Measurements from ENCODE around the gene ART3. TPM values are rescaled to one million over a fixed set of nuclear protein-coding genes. Genes with fewer than 3 reads are reported as not detected.

Gene ART3
- total and polyA plus RNA-seq, 2 of the 8 experiments (the other 6 are each of a cell fraction or from before 2014, with no cell fraction given) = 0.21 to 0.63 TPM

DNA sequence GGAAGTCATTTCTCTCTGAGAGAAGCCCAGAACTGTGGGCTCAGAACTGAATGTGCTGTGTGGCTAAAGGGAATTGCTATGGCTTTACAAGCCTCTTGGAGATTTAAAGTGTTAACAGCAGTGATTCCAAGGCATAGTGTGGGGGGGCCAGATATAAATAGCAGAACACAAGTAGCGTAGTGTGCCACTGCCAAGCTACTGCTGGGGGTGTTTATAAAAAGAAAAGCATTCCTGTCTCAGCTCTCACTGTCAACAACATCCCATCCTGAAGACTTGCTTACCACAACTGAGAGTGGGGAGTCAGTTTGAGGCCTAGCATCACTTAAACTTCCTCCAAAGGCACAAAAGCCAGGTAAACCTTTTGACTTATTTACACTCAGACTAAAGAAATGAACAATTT is at the start of gene ART3 (continued):
- TF ChIP-seq MAFK (IDR thresholded peaks at IDR 0.05; ENCODE audit: low read depth, low read length) = no peak
- TF ChIP-seq, protein P1, sequence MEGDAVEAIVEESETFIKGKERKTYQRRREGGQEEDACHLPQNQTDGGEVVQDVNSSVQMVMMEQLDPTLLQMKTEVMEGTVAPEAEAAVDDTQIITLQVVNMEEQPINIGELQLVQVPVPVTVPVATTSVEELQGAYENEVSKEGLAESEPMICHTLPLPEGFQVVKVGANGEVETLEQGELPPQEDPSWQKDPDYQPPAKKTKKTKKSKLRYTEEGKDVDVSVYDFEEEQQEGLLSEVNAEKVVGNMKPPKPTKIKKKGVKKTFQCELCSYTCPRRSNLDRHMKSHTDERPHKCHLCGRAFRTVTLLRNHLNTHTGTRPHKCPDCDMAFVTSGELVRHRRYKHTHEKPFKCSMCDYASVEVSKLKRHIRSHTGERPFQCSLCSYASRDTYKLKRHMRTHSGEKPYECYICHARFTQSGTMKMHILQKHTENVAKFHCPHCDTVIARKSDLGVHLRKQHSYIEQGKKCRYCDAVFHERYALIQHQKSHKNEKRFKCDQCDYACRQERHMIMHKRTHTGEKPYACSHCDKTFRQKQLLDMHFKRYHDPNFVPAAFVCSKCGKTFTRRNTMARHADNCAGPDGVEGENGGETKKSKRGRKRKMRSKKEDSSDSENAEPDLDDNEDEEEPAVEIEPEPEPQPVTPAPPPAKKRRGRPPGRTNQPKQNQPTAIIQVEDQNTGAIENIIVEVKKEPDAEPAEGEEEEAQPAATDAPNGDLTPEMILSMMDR (IDR thresholded peaks at IDR 0.05; ENCODE audit: control extremely low read depth in 1 of 3, insufficient read depth in 1 of 3, low read depth in 1 of 3, low read length in 3 of 3) = no peak
- no peak for TF ChIP-seq USF2 (IDR thresholded peaks at IDR 0.05; ENCODE audit: low read length)
- TF ChIP-seq POU5F1 (IDR thresholded peaks at IDR 0.05; ENCODE audit: low read depth, low read length) = no peak
- no peak for TF ChIP-seq CBX5 (IDR thresholded peaks at IDR 0.05; ENCODE audit: low read depth, low read length)
- TF ChIP-seq HDAC2 (IDR thresholded peaks at IDR 0.05; ENCODE audit: borderline replicate concordance in 1 of 2, low read depth in 2 of 2, low read length in 2 of 2) = no peak
